GM21825 (cell line): Measurements from ENCODE around the gene TTC9C.
"Not testable (repeated sequence)": the region's sequence is repeated elsewhere in the genome, so short reads cannot be mapped to it uniquely, and the experiment has no call there.

ENCODE experiments used
- ATAC-seq: cut with Tn5 transposase; IDR thresholded peaks from one replicate; pipeline ENCODE4 v1.9.1; 2021; ENCODE audit warnings: mild to moderate bottlenecking, moderate library complexity; ENCODE audit not compliant: unreplicated experiment

TTC9C gene

DNA sequence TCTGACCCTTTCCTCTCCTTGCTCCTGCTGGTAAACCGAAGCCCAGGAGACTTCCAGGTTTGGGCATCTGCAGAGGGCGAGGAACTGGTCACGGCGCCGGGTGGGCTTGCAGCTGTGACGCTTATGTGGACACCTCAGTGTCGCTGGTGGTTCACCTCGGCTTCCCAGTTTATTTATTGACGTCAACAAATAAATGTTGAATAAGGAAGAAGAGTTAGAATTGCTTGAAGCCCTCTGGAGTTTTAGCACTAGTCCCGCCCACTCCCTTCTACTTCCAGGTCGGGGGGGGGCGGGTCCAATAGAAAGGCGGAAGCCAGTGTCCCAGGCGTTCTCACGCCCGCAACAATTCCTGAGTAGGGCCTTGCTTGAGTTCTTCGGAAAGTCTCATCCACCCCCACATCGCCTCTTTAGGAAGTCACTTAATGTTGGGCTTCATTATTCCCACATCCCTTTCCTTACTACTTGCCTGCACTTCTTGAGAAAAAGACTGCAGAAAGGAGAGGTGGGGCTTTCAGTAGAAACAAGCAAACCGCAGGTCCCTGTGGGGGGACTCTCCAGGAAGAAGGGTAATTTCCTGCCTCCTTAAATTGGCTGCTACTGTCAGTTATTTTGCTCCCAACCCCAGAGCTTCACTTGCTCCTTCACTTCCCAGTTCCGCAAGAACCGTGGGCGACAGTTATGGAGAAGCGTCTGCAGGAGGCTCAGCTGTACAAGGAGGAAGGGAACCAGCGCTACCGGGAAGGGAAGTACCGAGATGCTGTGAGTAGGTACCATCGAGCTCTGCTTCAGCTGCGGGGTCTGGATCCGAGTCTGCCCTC, at the start of gene TTC9C:
TTC9C (plus strand) TSS at position 316 of the 818 bp plus-strand sequence; CDS start at position 679, 363 bp downstream.
- ATAC-seq, result peak; percentile 27

DNA sequence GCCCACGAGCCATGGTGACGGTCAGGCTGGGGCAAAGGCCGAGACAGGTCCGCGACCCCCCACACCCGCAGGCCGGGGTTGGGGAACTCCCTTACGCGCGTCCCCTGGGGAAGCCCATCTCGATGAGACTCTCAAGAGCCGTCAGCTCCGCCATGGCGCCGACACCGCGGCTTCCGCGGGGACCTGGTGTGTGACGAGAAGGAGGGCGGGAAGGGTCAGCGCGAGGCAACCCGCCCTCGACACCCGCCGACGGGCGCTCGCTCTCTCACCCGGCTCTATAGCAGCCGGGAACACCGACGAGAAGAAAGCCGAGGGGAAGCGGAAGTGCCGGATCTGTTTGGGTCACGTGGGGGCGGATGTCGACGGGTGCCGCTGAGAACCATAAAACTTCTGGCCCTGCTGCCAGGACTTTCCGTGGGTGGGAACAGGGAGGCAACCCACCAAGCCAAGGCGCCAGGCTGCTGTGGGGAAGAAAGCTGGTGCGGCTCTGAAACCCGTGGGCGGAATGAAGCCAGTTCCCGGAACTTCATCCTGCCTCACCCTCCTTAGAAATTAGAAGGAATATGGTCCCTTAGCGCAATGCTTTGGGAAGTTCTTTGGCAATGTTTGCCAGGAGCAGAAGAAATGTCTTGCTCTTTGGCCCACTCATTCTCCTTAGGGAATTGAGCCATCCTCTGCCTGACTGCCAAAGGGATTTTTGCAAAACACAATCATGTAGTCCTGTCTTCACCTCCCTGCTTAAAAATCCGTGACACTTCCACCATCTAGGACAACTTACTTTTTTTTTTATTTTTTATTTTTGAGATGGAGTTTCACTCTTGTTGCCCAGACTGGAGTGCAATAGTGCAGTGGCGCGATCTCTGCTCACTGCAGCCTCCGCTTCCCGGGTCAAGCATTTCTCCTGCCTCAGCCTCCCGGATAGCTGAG, 49.3 kb upstream of the TTC9C start, which contains the start of gene UBXN1:
UBXN1 (minus strand) TSS at position 304 of the 927 bp plus-strand sequence; CDS start at position 154, 150 bp downstream.
- ATAC-seq, result peak; percentile 66

DNA sequence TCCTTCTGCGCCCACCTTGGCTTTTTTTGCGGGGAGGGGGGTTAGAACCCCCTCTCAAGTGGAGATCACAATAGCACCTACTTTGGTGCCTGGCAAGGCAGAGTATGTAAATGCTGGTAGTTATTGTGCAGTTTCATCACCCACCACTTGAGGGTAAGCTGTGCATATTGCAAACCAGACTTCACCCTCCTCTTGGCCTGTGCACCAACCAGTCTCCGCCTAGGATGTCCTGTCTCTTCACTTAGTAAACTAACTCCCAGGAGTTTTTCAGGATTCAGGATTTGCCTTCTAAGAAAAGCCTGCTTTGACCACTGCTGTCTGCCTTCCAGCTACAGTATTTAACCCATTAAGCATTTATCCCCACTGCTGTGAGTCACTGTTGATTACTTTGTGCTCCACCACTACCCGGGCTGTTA, 47.5 kb upstream of the TTC9C start:
- ATAC-seq, result peak; percentile 67

GRCh38 chr11:62682518-62682917, 45.8 kb upstream of the TTC9C start:
- ATAC-seq, result no peak

DNA sequence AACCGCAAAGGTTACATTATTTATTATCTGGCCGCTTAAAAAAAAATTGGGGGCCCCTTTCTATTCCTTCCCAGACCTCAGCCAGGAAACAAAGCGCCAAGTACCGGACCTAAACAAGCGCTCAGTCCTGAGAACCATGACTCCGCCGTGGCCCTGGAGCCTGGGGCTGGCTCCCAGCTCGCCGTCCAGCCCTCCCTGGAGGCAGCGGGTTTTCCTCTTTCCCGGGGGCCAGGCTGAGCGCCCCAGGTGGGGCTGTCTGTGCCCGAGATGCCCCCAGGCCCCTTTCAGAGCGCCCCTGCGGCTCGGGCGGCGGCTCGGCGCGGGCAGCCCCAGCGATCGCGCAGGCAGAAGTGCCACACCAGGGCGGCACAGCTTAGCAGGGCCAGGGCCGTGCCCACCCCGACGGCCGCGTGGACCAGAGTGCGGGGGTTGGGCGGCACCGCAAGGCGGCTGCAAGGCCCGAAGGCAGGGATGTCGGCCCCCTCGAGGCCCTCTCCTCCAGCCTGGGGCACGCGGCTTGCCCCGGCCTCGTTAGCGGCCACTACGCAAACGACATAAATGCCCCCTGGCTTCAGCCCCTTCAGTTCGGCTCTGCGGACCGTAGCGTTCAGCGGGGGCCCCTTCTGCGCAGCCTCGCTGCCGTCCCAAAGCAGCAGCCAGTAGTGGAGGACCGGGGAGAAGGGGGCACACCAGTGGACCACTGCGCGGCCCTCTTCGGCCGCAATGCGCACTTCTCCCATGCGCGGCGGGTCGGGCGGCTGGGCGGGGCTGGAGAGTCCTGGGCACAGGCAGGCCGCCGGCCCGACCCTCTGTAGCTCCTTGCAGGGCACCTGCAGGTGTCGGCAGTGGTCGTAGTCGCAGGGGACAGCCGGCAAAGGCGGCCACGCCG, 40.5 kb upstream of the TTC9C start:
- ATAC-seq, result no peak

DNA sequence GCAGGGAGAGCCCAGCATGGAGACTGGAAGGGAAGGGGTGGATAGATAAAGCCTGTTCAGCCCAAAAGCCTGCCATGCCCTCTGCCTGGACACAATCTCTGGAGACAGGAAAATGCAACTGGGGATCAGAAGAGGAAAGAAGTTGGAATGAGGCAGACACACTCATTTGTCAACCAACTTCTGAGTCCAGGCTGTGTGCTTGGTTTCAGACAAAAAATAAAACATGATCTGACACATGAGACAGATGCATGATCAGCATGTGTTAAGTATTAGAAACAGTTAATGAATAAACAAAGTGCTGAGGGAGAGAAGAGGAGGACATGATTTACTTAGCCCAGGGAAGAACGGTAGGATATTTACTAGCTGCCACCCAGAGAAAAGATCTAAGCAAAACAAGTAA, 39.8 kb upstream of the TTC9C start:
- ATAC-seq, result no peak

- no peak for ATAC-seq
These were observed 38.7 kb upstream of the TTC9C start, which contains the start of gene LRRN4CL for GRCh38 chr11:62689421-62690183. Gene LRRN4CL, minus strand, starts transcription at chr11:62689530. Its CDS starts 1,022 bp downstream, at chr11:62688508.

- ATAC-seq, result not testable (repeated sequence)
These were observed 34.7 kb upstream of the TTC9C start for GRCh38 chr11:62693624-62694023.

DNA sequence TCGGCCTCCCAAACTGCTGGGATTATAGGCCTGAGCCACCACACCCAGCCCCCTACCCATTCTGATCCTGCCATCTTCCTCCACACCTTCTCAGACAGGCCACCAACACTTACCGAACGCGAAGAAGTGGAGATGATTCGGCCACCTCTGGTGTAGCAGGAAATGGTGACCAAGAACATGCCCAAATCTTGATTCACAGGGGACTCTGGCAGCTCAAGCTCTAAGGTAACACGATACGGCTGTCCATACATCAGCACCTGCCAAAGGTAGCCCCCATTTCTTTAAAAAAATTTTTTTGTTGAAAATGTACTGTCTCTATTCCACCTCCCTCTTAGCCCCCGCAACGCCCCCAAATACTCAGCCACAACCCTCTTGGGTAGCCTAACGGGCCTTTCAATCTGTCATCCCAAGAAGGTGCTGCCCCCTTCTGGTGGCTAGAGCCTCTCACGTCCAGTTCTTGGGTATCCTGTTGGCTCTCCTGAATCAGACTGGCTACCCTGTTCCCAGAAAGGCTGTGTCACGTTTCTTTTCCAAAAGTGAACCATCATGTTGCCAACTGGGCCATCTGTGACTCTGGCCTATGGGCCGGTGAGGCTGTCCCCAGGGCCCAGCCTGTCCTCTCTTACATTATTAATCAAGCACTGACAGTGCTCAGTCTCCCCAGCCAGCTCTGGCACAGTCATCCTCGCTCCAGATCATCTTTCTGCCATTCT, 33.7 kb upstream of the TTC9C start:
- ATAC-seq, result no peak

- no peak for ATAC-seq
These were observed 26.0 kb upstream of the TTC9C start for GRCh38 chr11:62702246-62702645.

- ATAC-seq, result not testable (repeated sequence)
These were observed 24.4 kb upstream of the TTC9C start for GRCh38 chr11:62703921-62704320.

DNA sequence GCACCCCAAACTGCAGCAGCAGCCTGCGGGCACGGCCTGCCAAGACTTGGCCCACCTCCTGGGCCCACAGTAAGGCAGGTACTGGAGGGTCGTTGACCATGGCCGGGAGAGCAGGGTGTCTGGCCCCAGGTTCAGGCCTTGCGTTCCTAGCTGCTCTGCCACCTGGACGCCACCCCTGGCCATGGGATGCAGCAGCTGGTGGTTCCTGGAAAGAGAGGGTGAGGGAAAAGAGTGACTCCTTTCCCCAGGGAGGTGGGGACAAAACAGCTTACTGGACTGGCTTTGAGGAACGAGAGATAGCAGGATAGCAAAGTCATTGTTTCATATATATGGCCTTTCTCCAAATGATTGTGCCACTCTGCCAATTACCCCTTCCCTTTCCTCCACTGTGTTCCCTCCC, 22.9 kb upstream of the TTC9C start:
- ATAC-seq, result no peak

GRCh38 chr11:62705880-62706849, 22.1 kb upstream of the TTC9C start:
- peak; percentile 65 for ATAC-seq

DNA sequence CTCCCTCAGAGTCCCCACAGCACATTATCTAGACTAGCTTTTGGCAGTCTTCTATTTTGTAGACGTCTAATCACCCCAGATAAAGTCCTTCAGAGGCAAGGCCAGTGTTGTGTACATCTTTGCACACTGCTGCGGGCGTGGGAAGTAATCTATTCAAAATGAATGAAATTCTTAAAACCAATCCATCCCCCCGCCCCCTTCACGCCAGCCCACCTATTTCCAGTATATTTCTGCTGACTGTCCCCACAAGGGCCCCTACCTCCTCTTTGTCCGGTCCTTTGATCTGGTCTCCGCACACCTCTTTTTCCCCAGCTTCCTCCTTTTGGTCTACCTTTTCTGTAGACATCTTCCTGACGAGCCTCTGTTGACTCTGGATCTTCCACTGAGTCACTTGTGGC, 21.4 kb upstream of the TTC9C start:
- ATAC-seq, result no peak

- ATAC-seq, result no peak
These were observed 20.9 kb upstream of the TTC9C start, which contains the start of the genes BSCL2 and GNG3 for GRCh38 chr11:62707277-62707861. Gene BSCL2, minus strand, starts transcription at chr11:62707424. Its CDS starts 229 bp downstream, at chr11:62707195. Gene GNG3, plus strand, starts transcription at chr11:62707676. Its CDS starts 620 bp downstream, at chr11:62708296.

DNA sequence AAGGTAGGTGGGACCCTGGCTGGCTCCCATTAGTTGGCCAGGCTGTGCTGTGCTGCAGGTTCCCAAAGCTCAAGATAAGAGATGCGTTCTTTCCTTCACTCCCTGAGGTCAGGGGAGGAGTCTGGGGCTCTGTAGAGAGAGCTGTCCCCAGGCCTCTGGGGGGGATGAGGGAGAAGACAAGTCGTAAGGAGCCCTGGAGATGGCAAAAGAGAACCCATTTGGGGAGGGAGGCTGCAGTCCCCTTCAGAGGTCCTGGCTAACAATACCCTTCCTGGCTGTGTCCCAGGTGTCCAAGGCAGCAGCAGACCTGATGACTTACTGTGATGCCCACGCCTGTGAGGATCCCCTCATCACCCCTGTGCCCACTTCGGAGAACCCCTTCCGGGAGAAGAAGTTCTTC, 19.9 kb upstream of the TTC9C start:
- ATAC-seq, result no peak

GRCh38 chr11:62708793-62709192, 19.5 kb upstream of the TTC9C start:
- ATAC-seq, result no peak
